ENCODE measurements around the gene SYNDIG1L. TPM values are rescaled to one million over a fixed set of nuclear protein-coding genes. Genes with fewer than 3 reads are reported as not detected.

SYNDIG1L gene
- polyA plus RNA-seq, 1 donor (not counting 4 experiments of a cell fraction or from before 2014, with no cell fraction given): not detected

DNA sequence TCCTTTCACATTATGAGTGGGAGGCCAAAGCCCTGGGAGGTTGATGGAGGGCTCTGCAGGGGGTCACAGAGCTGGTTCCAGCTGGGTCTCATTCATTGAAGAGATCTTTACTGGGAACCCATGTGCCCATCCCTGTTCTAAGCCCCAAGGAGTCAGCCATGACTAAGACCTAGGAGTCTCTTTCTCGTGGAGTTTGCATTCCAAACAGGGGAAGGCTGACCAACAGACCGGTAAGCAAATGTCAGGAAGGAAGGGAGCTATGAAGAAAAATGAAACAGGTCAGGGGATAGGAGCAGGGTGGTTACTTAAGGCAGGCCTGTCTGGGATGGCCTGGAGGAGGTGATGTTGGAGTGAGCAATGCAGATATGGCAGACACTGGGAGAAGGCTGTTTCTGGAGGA lies 31.5 kb downstream of the SYNDIG1L start:
- Histone ChIP-seq H3K4me1 (ENCODE audit: control insufficient read depth, extremely low read depth, insufficient read depth, low read length) (no peaks in the 10 kb centered on the region), H3K9me3 (ENCODE audit: control insufficient read depth, low read depth, low read length) (no peaks in the 10 kb centered on the region), H4K20me1 (ENCODE audit: control insufficient read depth, extremely low read depth, insufficient read depth, low read length) (no peaks in the 10 kb centered on the region), H3K4me3 (ENCODE audit: control insufficient read depth in 2 of 3, extremely low read depth in 1 of 3, insufficient read depth in 2 of 3, low read depth in 1 of 3, low read length in 3 of 3) (no peak overlapping the region), H3K27ac (ENCODE audit: control insufficient read depth, insufficient read depth, low read length) (no peak overlapping the region), H3K36me3 (ENCODE audit: control insufficient read depth in 2 of 2, extremely low read depth in 1 of 2, insufficient read depth in 2 of 2, low read length in 2 of 2) (no peaks in the 10 kb centered on the region), H3K4me2 (ENCODE audit: control insufficient read depth, extremely low read depth, insufficient read depth, low read depth, low read length) (no peak overlapping the region), H3K27me3 (ENCODE audit: control insufficient read depth, extremely low read depth, insufficient read depth, low read length) (peaks cover 31% of the 10 kb centered on the region), H3K9ac (ENCODE audit: control insufficient read depth, extremely low read depth, insufficient read depth, low read length) (no peak overlapping the region), H3K9me1 (ENCODE audit: control insufficient read depth, extremely low read depth, insufficient read depth, low read length) (no peaks in the 10 kb centered on the region), H3K79me2 (ENCODE audit: control insufficient read depth, insufficient read depth, low read length) (no peaks in the 10 kb centered on the region), H2AFZ (ENCODE audit: control insufficient read depth, low read length) (no peak overlapping the region)
- FAIRE-seq: no peak
- dilution Hi-C loops (cut with MboI; ENCODE audit: extremely low pct_ligation_motif_present, low sequenced_read_pairs): no loop called here
- DNase-seq (ENCODE audit: low read depth, low spot score): no peak
- TF ChIP-seq, protein P1, sequence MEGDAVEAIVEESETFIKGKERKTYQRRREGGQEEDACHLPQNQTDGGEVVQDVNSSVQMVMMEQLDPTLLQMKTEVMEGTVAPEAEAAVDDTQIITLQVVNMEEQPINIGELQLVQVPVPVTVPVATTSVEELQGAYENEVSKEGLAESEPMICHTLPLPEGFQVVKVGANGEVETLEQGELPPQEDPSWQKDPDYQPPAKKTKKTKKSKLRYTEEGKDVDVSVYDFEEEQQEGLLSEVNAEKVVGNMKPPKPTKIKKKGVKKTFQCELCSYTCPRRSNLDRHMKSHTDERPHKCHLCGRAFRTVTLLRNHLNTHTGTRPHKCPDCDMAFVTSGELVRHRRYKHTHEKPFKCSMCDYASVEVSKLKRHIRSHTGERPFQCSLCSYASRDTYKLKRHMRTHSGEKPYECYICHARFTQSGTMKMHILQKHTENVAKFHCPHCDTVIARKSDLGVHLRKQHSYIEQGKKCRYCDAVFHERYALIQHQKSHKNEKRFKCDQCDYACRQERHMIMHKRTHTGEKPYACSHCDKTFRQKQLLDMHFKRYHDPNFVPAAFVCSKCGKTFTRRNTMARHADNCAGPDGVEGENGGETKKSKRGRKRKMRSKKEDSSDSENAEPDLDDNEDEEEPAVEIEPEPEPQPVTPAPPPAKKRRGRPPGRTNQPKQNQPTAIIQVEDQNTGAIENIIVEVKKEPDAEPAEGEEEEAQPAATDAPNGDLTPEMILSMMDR (optimal IDR thresholded peaks at IDR 0.05 in 1 of 3, IDR thresholded peaks at IDR 0.05 in 1 of 3, conservative IDR thresholded peaks at IDR 0.05 in 1 of 3; ENCODE audit: extremely low read depth in 1 of 3, insufficient read depth in 2 of 3, low read length in 3 of 3): no peak
- no peak for TF ChIP-seq EZH2 (IDR thresholded peaks at IDR 0.05; ENCODE audit: low read length)

DNA sequence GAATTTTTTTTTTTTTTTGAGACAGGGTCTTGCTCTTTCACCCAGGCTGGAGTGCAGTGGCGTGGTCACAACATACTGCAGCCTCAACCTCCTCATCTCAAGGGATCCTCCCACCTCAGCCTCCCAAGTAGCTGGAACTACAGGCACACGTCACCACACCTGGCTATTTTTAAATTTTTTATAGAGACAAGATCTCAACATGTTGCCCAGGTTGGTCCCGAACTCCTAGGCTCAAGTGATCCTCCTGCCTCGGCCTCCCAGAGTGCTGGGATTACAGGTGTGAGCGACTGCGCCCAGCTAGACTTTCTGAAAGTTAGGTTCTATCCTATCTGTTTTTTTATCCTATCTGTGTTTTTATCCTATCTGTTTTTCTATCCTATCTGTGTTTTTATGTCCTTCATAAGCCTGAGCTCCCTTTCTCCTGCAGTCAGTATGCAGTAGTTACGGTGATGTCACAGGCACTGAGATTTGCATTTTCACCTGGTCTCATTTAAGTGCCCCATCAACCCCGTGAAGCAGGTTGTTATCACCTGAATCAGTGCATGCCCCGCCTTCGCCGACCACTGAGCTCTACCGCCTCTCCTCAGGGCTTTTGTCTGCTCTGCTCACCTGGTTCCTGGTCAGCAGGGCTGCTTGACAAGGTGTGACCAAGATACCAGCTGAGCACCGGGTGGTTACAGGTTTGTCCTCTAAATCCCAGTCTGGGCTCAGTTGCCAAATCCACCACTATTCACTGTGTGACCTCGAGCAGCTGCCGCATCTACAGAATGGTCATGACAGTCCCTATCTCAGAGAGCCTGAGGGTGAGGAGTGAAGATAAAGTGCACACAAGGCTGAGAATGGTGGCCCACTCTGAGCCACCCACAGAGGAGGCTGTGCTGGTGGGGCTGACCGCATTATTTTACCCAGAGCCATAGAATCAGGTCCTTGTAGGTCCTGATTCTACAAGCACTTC lies 33.1 kb downstream of the SYNDIG1L start:
- no peak overlapping the region for H2AFZ ChIP-seq (ENCODE audit: control insufficient read depth, low read length)
- no peak for TF ChIP-seq EZH2 (IDR thresholded peaks at IDR 0.05; ENCODE audit: low read length)
- TF ChIP-seq, protein P1 (optimal IDR thresholded peaks at IDR 0.05 in 1 of 3, IDR thresholded peaks at IDR 0.05 in 1 of 3, conservative IDR thresholded peaks at IDR 0.05 in 1 of 3; ENCODE audit: extremely low read depth in 1 of 3, insufficient read depth in 2 of 3, low read length in 3 of 3): no peak
- DNase-seq (ENCODE audit: low read depth, low spot score): no peak
- no peak overlapping the region for H3K4me2 ChIP-seq (ENCODE audit: control insufficient read depth, extremely low read depth, insufficient read depth, low read depth, low read length)
- H4K20me1 ChIP-seq (ENCODE audit: control insufficient read depth, extremely low read depth, insufficient read depth, low read length): no peaks in the 10 kb centered on the region
- H3K4me3 ChIP-seq (ENCODE audit: control insufficient read depth in 2 of 3, extremely low read depth in 1 of 3, insufficient read depth in 2 of 3, low read depth in 1 of 3, low read length in 3 of 3): no peak overlapping the region
- H3K4me1 ChIP-seq (ENCODE audit: control insufficient read depth, extremely low read depth, insufficient read depth, low read length): no peaks in the 10 kb centered on the region
- H3K9me3 ChIP-seq (ENCODE audit: control insufficient read depth, low read depth, low read length): no peaks in the 10 kb centered on the region
- FAIRE-seq: no peak
- no peaks in the 10 kb centered on the region for H3K79me2 ChIP-seq (ENCODE audit: control insufficient read depth, insufficient read depth, low read length)
- peaks cover 26% of the 10 kb centered on the region for H3K27me3 ChIP-seq (ENCODE audit: control insufficient read depth, extremely low read depth, insufficient read depth, low read length)
- no peak overlapping the region for H3K27ac ChIP-seq (ENCODE audit: control insufficient read depth, insufficient read depth, low read length)
- no peaks in the 10 kb centered on the region for H3K36me3 ChIP-seq (ENCODE audit: control insufficient read depth in 2 of 2, extremely low read depth in 1 of 2, insufficient read depth in 2 of 2, low read length in 2 of 2)
- no peak overlapping the region for H3K9ac ChIP-seq (ENCODE audit: control insufficient read depth, extremely low read depth, insufficient read depth, low read length)
- H3K9me1 ChIP-seq (ENCODE audit: control insufficient read depth, extremely low read depth, insufficient read depth, low read length): no peaks in the 10 kb centered on the region
- dilution Hi-C loops (cut with MboI; ENCODE audit: extremely low pct_ligation_motif_present, low sequenced_read_pairs): no loop called here
